Activated gamma-delta T cell (primary cell): ENCODE measurements around the gene KSR2.

Experiments used
- DNase-seq: peaks from one replicate; lab custom pipeline; 2025; lab: John Stamatoyannopoulos, UW

The KSR2 gene

GRCh38 chr12:117498880-117499279 lies 469.9 kb downstream of the KSR2 start:
- no peak for DNase-seq

GRCh38 chr12:117498256-117498655 lies 470.5 kb downstream of the KSR2 start:
- DNase-seq, result no peak

- no peak for DNase-seq
Observed at GRCh38 chr12:117497407-117497806, 471.4 kb downstream of the KSR2 start.

- no peak for DNase-seq
Observed at GRCh38 chr12:117494833-117495655, 473.7 kb downstream of the KSR2 start.

GRCh38 chr12:117491711-117492110 lies 477.1 kb downstream of the KSR2 start:
- no peak for DNase-seq

- DNase-seq, result no peak
Observed at GRCh38 chr12:117490130-117490529, 478.7 kb downstream of the KSR2 start.

- no peak for DNase-seq
Observed at GRCh38 chr12:117489671-117490070, 479.1 kb downstream of the KSR2 start.

GRCh38 chr12:117486840-117487659 lies 481.7 kb downstream of the KSR2 start:
- no peak for DNase-seq

GRCh38 chr12:117485984-117486839 lies 482.6 kb downstream of the KSR2 start:
- no peak for DNase-seq

GRCh38 chr12:117484901-117485300 lies 483.9 kb downstream of the KSR2 start:
- no peak for DNase-seq

GRCh38 chr12:117483501-117483900 lies 485.3 kb downstream of the KSR2 start:
- no peak for DNase-seq

- no peak for DNase-seq
Observed at GRCh38 chr12:117481470-117481869, 487.3 kb downstream of the KSR2 start.

- no peak for DNase-seq
Observed at GRCh38 chr12:117476341-117476740, 492.4 kb downstream of the KSR2 start.

- DNase-seq, result no peak
Observed at GRCh38 chr12:117473856-117474255, 494.9 kb downstream of the KSR2 start.

GRCh38 chr12:117472983-117473382 lies 495.8 kb downstream of the KSR2 start:
- DNase-seq, result no peak

- no peak for DNase-seq
Observed at GRCh38 chr12:117470804-117471203, 498.0 kb downstream of the KSR2 start.

- DNase-seq, result no peak
Observed at GRCh38 chr12:117469883-117470483, 498.8 kb downstream of the KSR2 start.

- DNase-seq, result no peak
Observed at GRCh38 chr12:117468016-117468415, 500.8 kb downstream of the KSR2 start.

GRCh38 chr12:117467588-117467987 lies 501.2 kb downstream of the KSR2 start:
- DNase-seq, result no peak

GRCh38 chr12:117466677-117467362 lies 502.0 kb downstream of the KSR2 start:
- no peak for DNase-seq

- DNase-seq, result no peak
Observed at GRCh38 chr12:117461732-117462131, 507.1 kb downstream of the KSR2 start.
